ENCODE measurements around the gene BNIP2.

BNIP2 gene

GRCh38 chr15:59618406-59618805 is 70.7 kb downstream of the BNIP2 start:
- in situ Hi-C loops (cut with HindIII; ENCODE audit: low pct_ligation_motif_present, low sequenced_read_pairs) = no loop called here
- Histone ChIP-seq H3K27ac (no peak overlapping the region), H3K27me3 (replicated peaks) (peaks cover 6% of the 10 kb centered on the region), H3K36me3 (replicated peaks) (no peaks in the 10 kb centered on the region), H3K4me3 (ENCODE audit: low read depth, low read length) (no peak overlapping the region)
- TF ChIP-seq CTCF (IDR thresholded peaks at IDR 0.05; ENCODE audit: low read depth, low read length, missing control alignments) = no peak
- no peak for DNase-seq

DNA sequence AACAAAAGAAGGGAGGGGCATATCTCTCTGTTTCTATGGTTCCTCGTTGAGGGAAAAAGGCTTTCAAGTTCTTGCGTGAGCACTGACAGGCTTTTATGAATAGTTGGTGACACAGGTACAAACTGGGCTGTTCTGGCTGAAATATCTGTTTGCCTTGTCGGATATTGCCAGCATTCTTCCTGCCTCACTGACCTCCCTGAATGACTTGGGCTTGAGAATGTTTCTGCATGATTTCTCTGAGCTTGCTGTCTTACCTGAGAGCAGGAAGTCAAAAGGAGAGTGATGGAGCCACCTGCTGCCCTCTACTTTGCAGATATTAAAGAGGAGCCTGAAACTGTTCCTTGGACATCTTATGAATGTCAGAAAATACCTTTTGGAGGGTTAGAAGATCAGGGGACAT is 72.7 kb downstream of the BNIP2 start:
- Histone ChIP-seq H3K36me3 (replicated peaks) (no peaks in the 10 kb centered on the region), H3K27ac (no peak overlapping the region), H3K27me3 (replicated peaks) (peaks cover 6% of the 10 kb centered on the region), H3K4me3 (ENCODE audit: low read depth, low read length) (no peak overlapping the region)
- in situ Hi-C loops (cut with HindIII; ENCODE audit: low pct_ligation_motif_present, low sequenced_read_pairs) = no loop called here
- TF ChIP-seq CTCF (IDR thresholded peaks at IDR 0.05; ENCODE audit: low read depth, low read length, missing control alignments) = no peak
- DNase-seq = no peak

- Histone ChIP-seq H3K27ac (no peak overlapping the region), H3K4me3 (ENCODE audit: low read depth, low read length) (no peak overlapping the region), H3K27me3 (replicated peaks) (peaks cover 6% of the 10 kb centered on the region), H3K36me3 (replicated peaks) (no peaks in the 10 kb centered on the region)
- in situ Hi-C loops (cut with HindIII; ENCODE audit: low pct_ligation_motif_present, low sequenced_read_pairs) = no loop called here
- DNase-seq = no peak
- no peak for TF ChIP-seq CTCF (IDR thresholded peaks at IDR 0.05; ENCODE audit: low read depth, low read length, missing control alignments)
Measured at GRCh38 chr15:59615661-59616060, 73.5 kb downstream of the BNIP2 start.

DNA sequence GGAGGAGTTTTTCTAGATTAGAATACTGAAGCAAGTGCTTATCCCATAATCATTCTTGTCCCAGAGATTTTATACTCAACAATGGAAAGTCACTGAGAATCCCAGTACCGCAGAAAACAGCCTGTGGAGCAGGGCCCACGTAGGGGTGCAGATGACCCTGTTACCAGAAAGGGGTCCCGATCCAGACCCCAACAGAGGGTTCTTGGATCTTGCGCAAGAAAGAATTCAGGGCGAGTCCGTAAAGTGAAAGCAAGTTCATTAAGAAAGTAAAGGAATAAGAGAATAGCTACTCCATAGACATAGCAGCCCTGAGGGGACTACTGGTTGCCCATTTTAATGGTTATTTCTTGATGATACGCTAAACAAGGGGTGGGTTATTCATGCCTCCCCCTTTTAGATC is 75.0 kb downstream of the BNIP2 start:
- peaks cover 6% of the 10 kb centered on the region for H3K27me3 ChIP-seq (replicated peaks)
- H3K36me3 ChIP-seq (replicated peaks) = no peaks in the 10 kb centered on the region
- DNase-seq = no peak
- no peak overlapping the region for H3K4me3 ChIP-seq (ENCODE audit: low read depth, low read length)
- in situ Hi-C loops (cut with HindIII; ENCODE audit: low pct_ligation_motif_present, low sequenced_read_pairs) = no loop called here
- H3K27ac ChIP-seq = no peak overlapping the region
- no peak for TF ChIP-seq CTCF (IDR thresholded peaks at IDR 0.05; ENCODE audit: low read depth, low read length, missing control alignments)

DNA sequence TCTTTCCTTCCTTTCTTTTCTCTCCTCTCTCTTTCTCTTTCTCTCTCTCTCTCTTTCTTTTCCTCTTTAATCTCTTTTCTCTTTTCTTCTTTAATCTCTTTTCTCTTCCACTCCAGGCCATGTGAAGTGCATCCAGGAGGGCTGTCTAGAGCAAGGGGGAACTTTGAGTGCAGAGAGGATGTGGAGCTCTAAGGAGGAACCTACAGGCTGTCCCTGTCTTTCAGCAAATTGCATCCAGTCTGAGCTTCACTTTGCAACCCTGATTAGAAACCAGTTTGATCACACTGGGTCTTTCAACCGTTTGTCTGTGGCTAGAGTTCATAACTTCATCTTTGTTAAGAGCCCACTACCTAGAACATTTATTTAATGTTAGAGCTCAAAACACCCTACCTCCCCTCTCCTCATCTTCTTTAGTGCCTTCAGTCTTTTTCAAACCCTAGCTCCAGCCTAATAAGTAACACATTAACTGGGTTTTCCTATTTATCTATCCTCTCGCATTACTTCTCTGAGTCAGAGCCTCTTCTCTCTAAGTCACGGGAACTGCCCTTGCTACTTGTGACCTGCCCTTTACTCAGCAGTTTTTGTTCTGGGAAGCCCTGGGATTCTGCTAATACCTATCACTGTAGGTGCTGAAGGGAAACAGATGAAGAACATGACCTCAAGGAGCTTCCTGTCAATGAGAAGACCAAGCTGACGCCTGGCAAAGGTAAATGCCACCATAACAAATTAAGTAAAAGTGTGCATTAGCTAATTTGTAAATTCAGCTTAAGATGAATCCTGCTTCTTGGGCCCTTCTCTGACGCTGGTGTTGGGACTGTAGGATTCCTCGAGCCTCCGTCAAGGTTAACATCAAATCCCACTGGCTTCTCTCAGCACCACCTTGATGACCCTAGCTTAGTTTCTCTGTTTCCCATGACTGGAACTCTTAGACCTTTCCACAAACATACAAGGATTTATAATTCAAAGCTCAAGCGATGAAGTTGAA is 77.6 kb downstream of the BNIP2 start, which contains the start of gene GCNT3:
Gene GCNT3 (plus strand): TSS at position 508 of the 985 bp plus-strand sequence. CDS start 6,456 bp downstream, outside the sequence.
- TF ChIP-seq CTCF (IDR thresholded peaks at IDR 0.05; ENCODE audit: low read depth, low read length, missing control alignments) = no peak
- H3K4me3 ChIP-seq (ENCODE audit: low read depth, low read length) = no peak within 1 kb of the TSS
- peak; percentile 23 for DNase-seq
- H3K36me3 ChIP-seq (replicated peaks) = no peaks in the 10 kb centered on the region
- in situ Hi-C loops (cut with HindIII; ENCODE audit: low pct_ligation_motif_present, low sequenced_read_pairs) = no loop called here
- peaks cover 4% of the 10 kb centered on the region for H3K27me3 ChIP-seq (replicated peaks)
- H3K27ac ChIP-seq = no peak within 1 kb of the TSS
